Renal pelvis (tissue), 4 donors: ENCODE results near the gene ANO10. TPM values are rescaled to one million over a fixed set of nuclear protein-coding genes. Genes with fewer than 3 reads are reported as not detected.
"Not testable (repeated sequence)": the region's sequence is repeated elsewhere in the genome, so short reads cannot be mapped to it uniquely, and the experiment has no call there.

ENCODE experiments used
- DNase-seq: peaks from one replicate; pipeline ENCODE4 v3.0.0-alpha.2; 2013
- polyA plus RNA-seq, 3 donors: library from polyadenylated mRNA; unstranded; fragments of 120-200 nt; gene quantifications; one replicate each; pipeline ENCODE4 v1.2.1, GENCODE V29; 2013; ENCODE audit not compliant: insufficient read length in 3 of 3

The ANO10 gene
- polyA plus RNA-seq, 3 donors: 32.9 to 40.2 (median 35.3) TPM

GRCh38 chr3:43478118-43478785, 143.6 kb downstream of the ANO10 start:
- DNase-seq: no peak

DNA sequence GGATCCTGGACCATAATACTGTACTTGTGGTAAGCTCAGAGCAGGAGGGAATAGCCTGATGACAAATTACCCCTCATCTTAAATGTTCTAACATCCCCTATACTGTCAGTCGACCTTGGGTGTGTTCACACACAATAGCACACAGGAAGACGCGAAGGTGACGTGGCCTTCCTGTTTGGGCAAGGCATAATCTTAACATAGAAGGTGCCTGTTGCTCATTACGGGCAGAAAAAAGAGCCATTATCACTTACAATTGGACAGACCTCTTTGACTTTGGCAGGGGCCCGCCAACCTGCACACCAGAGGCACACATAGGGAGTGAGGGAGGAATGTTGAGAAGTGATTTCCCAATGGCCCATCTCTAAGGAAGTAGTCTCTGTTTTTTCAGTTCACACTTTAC, 144.2 kb downstream of the ANO10 start:
- DNase-seq: no peak

GRCh38 chr3:43473737-43474136, 148.1 kb downstream of the ANO10 start:
- DNase-seq: no peak

DNA sequence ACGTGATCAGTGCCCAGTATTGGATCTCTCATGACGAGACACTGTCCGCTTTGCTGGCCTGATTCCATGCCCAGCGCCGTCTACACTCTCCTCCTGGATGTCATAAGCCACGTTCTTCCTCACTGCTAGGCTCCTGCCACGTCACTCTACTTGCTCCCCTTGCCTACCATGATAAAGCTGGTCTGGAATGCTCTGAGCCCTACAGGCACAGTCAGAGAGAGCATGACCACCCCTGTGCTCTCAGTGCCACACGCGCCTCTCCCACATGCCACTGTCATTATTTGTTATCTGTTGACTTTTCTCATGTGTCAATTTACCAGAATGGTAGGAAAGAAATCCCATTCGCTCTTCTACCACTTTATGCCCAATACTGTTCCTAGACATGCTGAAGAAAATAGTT, 148.6 kb downstream of the ANO10 start:
- no peak for DNase-seq

DNA sequence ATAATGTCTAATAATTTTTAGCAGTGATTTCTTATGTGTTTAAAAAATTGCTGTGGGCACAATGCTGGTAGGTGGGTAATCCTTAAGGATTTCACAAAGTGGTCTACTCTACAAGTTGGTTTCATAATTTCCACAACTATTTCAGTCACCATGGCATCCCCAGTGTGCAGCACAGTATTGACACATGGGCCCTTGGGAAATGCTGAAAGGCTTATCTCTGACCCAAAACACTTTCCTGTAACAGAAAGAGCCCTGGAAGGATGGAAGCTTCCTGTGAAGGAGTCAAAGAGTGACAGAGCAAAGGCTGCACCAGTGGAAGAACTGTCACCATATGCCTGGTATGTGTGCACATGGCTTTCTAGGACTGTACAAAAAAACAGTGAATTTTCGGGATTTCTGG, 153.7 kb downstream of the ANO10 start:
- no peak for DNase-seq

DNA sequence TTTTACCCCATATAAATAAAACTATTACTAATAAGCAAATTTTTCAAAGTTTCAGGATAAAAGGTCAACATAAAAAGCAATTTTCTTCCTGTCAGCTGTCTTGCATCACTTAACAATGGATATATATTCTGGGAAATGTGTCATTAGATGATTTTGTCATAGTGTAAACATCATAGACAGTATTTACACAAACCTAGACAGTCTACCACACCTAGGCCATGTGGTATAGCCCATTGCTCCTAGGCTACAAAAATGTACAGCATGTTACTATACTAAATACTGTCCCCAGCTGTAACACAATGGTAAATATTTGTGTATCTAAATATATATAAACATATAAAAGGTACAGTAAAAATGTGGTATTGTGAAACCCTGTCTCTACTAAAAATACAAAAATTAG, 156.7 kb downstream of the ANO10 start:
- DNase-seq: no peak

DNA sequence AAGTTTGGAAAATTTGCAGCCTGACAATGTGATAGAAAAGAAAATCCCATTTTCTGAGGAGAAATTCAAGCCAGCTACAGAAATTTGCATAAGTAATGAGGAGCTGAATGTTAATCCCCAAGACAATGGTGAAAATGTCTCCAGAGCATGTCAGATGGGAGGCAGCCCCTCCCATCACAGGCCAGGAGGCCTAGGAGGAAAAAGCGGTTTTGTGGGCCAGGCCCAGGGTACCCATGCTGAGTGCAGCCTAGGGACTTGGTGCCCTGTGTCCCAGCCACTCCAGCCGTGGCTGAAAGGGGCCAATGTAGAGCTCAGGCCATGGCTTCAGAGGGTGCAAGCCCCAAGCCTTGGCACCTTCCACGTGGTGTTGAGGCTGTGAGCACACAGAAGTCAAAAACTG, 159.2 kb downstream of the ANO10 start:
- not testable (repeated sequence) for DNase-seq

DNA sequence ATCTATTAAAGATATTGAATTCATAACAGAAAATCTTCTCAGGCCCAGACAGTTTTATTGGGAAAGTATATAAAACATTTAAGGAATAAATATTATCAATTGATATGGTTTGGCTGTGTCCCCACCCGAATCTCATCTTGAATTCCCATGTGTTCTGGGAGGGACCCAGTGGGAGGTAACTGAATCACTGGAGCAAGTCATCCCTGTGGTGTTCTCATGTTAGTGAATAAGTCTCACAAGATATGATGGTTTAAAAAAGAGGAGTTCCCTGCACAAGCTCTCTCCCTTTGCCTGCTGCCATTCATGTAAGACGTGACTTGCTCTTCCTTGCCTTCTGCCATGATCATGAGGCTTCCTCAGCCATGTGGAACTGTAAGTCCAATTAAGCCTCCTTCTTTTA, 160.5 kb downstream of the ANO10 start:
- DNase-seq: no peak

GRCh38 chr3:43457038-43457437, 164.8 kb downstream of the ANO10 start:
- DNase-seq: not testable (repeated sequence)

DNA sequence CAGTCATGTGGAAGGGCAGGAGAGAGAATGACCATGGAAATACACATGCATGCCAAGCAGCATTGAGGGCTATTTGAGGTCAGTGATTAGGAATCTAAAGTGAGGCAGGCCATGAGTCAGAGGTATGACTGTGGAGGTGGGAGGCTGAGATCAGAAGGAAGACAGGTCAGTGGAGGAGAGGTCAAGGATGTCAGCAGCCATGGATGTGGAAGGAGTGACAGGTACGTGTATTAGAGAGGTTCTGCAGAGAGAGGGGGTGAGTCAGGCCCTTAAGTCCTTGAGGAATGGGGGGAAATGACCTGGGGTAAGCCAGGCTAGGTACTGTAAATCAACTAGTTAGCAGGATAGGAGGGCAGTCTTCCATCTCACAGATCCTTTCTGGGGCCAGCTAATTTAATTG, 166.6 kb downstream of the ANO10 start:
- DNase-seq: no peak

- no peak for DNase-seq
Measured at GRCh38 chr3:43453981-43454380, 167.8 kb downstream of the ANO10 start.

DNA sequence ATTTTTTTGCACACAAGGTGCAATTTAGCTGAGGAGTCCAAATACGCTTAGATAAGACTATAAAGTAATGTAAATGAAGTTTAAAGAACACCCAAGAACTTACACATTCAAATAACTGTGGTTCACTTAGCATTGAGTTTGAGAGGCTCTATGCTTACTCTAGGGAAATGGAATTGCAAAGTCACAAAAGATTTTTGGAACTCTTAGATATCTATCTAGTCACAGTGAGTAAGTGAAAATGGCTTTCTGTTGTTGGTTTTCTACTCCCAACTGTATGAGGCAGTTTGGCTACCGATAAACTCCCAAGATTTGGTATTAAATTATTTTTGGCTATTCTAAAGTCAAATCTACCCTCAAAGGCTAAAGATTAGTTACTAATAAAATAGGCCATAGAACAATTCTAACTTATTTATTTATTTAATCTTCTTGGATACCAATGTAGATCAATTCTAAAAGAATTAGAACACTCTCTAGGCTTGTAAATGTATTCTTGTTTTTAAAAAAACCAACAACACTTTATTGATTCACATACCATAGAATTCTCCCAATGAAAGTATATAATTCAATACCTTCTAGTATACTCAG, 170.0 kb downstream of the ANO10 start:
- no peak for DNase-seq

- no peak for DNase-seq
Measured at GRCh38 chr3:43448098-43448497, 173.7 kb downstream of the ANO10 start.

GRCh38 chr3:43445820-43446219, 176.0 kb downstream of the ANO10 start:
- no peak for DNase-seq

DNA sequence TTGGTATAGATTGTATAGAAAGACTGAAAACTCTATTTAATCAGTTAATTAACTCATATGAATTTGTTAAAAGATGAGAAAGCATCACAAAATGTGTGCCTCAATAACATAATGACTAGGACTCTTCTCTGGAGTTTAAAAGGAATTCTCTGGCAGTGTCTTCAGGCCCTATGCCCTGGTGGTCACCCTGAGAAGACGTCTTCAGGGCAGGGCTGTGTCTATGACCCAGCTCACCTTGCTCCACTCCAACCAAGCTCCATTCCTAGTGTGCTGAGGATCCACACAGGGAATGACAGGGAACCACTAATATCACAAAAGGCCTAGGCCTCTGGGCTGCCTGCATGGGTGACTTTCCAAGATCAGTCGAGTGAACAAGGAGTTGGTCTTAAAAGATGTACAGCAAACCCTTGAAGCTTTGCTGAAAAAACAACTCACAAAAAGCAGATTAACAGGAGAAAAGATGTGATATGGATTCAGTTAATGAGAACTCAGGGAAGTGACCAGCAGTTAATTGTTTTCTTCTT, 178.9 kb downstream of the ANO10 start:
- no peak for DNase-seq

DNA sequence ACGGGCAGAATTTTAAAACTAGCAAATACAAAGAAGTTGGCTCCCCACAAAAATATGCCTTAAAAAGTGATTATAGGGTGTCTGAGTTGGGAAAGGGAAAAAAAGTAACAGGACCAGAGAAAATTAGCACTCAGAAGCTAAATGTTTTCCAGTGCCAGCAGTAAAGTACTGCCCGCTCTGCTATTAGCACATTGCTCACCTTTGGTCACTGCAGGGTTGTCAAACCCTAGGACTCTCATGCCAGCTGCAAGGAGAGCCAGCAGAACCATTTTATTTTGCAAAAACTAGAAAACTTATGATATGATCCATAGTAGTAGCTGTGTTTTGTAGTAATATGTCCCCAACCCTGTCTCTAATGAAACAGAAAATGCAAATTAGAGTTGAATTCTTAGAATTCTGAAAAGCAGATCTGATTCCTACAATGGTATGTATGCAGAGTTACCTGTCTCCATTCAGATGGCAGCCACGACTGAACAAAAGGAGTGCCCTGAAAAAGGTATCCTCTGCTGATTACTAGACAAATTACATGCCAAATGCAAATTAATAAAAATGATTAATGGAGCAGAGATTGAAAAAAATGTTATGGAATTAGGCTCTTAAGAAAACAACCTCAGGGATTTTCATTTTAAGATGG, 185.2 kb downstream of the ANO10 start:
- no peak for DNase-seq

DNA sequence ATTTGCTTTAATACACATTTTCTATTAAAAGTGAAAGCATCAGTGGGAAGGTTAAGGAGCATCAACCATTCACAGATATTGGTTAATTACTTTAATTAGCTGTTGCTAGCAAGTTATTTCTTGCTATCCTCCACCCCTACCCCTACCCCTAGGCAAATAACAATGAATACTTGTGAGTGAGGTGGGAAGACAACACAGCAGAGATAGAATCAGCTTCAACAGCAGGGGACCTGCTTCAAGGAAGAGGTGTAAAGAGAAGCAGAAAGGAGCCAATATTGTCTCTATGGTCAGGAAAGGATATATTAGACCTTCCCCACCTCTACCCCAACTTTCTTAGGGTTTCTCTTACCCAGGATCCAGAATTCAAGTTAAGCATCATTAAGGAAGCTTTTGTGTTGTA, 186.1 kb downstream of the ANO10 start:
- DNase-seq: no peak

DNA sequence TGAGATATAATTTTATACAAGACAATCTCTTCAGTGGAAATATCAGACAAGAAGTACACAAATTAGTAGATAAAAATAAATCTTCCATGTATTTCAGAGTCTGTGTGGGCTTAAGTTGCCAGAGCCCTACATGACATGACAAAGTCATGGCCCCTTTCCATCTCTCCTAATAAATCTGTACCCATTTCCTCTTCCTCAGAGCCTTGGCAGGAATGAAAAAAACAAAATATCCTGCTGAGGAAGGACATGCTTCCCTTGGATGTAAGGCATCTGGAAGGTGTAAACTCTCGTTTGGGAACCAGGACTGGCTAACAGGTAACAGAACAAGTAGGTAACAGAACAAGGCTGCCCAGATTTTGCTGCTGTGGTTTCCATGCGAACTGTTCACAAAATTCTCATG, 187.4 kb downstream of the ANO10 start:
- DNase-seq: no peak

GRCh38 chr3:43432462-43432861, 189.3 kb downstream of the ANO10 start:
- DNase-seq: no peak

- no peak for DNase-seq
Measured at GRCh38 chr3:43426388-43426787, 195.4 kb downstream of the ANO10 start.

DNA sequence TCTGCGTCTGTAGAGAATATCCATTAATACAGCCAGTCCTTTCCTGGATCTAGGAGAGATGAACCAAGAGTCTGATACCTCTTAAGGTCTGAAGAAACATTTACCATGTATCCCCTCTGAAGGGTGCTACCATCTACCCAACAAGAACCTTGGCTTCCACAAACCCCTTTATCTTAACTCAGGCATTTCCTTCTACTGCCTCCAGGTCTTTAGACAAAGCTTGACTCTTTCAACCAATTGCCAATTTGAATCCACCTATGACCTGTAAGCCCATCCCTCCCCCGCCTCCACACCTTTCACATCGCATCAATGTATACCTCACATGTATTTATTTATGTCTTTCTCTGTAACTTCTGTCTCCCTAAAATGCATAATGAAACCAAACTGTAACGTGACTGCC, 196.0 kb downstream of the ANO10 start:
- DNase-seq: no peak

DNA sequence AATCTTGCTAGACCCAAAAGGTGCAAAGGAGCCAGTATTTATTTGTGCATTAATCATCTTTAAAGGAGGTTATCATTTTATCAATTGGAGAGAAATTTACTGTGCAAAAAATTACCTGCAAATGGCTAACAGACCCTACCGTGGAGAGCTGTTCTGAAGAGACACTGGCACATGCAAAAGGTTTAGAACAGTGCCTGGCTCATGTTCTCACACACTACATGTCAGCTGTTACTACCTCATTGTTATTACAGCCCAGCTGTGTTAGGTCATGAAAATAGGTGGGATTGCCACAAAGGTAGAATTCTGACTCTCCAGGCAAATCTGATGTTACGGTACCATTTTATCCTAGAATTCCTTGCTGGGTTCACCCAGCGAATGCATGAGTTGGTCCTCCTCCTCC, 198.2 kb downstream of the ANO10 start:
- no peak for DNase-seq

GRCh38 chr3:43423142-43423541, 198.7 kb downstream of the ANO10 start:
- no peak for DNase-seq
